Dermis microvascular lymphatic vessel endothelial cell (primary cell): ENCODE data around the gene BRMS1. TPM values are rescaled to one million over a fixed set of nuclear protein-coding genes. Genes with fewer than 3 reads are reported as not detected.

ENCODE experiments used
- total RNA-seq: library from RNA; depleted of rRNA; stranded (reverse); fragments of >200 nt; gene quantifications from 2 replicates; pipeline ENCODE4 v1.2.1, GENCODE V29; 2014

Gene BRMS1
- total RNA-seq, 1 donor from 2014 or later, result 53.1 TPM

Other genes with a start within 250 kb of the BRMS1 start
- 8.5 and 9.9 TPM in 2 replicates for gene KLC2, start 87.4 kb downstream of the BRMS1 start, total RNA-seq
- 64.3 and 98.1 TPM in 2 replicates for gene RAB1B, start 76.5 kb downstream of the BRMS1 start, total RNA-seq
- 0.25 TPM in 1 of 2 replicates, not detected in the other for gene CNIH2, start 66.9 kb downstream of the BRMS1 start, total RNA-seq
- 123 and 146 TPM in 2 replicates for gene YIF1A, start 56.0 kb downstream of the BRMS1 start, total RNA-seq
- gene TMEM151A, start 53.2 kb downstream of the BRMS1 start, total RNA-seq, result under 0.01 TPM in 1 of 2 replicates, not detected in the other
- under 0.01 and 0.13 TPM in 2 replicates for gene CD248, start 28.1 kb downstream of the BRMS1 start, total RNA-seq
- gene RIN1, start 8.7 kb downstream of the BRMS1 start, total RNA-seq, result 4.7 and 5.9 TPM in 2 replicates
- gene B4GAT1, start 2.5 kb upstream of the BRMS1 start, total RNA-seq, result 18.7 and 21.0 TPM in 2 replicates
- 0.77 and 1.0 TPM in 2 replicates for gene SLC29A2, start 26.7 kb upstream of the BRMS1 start, total RNA-seq
- gene NPAS4, start 75.9 kb upstream of the BRMS1 start, total RNA-seq, result not detected in 2 replicates
- gene MRPL11, start 93.7 kb upstream of the BRMS1 start, total RNA-seq, result 29.2 and 37.5 TPM in 2 replicates
- gene PELI3, start 121.8 kb upstream of the BRMS1 start, total RNA-seq, result 3.3 and 5.9 TPM in 2 replicates
- gene DPP3, start 135.3 kb upstream of the BRMS1 start, total RNA-seq, result 49.9 and 56.0 TPM in 2 replicates
- 11.3 and 23.0 TPM in 2 replicates for gene BBS1, start 165.5 kb upstream of the BRMS1 start, total RNA-seq
- gene ZDHHC24, start 200.9 kb upstream of the BRMS1 start, total RNA-seq, result 11.8 and 21.0 TPM in 2 replicates
- gene ACTN3, start 201.8 kb upstream of the BRMS1 start, total RNA-seq, result under 0.01 TPM in 2 replicates
- 13.4 and 45.5 TPM in 2 replicates for gene CTSF, start 223.5 kb upstream of the BRMS1 start, total RNA-seq
- gene CCDC87, start 248.0 kb upstream of the BRMS1 start, total RNA-seq, result 0.13 TPM in 2 replicates
- 28.0 and 34.6 TPM in 2 replicates for gene CCS, start 248.1 kb upstream of the BRMS1 start, total RNA-seq